ENCODE measurements around the gene FBXW2.

DNA sequence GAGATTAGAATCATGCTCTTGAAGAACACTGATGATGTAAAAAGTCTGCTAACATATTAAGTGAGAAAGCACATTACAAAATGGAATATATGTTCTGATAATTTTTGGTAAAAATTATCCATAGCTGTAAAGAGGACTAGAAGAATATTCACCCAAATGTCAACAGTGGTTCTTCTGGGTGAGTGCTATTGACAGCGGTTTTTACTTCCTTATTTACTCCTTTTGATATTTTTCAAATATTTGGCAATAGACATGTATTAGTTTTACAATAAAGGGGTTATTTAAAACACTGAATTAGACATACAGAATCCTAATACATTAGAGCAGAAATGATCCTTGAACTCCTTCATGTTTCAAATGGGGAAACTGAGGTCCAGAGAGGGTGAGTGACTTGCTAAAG, 52.0 kb downstream of the FBXW2 start:
- TF ChIP-seq, protein P1, sequence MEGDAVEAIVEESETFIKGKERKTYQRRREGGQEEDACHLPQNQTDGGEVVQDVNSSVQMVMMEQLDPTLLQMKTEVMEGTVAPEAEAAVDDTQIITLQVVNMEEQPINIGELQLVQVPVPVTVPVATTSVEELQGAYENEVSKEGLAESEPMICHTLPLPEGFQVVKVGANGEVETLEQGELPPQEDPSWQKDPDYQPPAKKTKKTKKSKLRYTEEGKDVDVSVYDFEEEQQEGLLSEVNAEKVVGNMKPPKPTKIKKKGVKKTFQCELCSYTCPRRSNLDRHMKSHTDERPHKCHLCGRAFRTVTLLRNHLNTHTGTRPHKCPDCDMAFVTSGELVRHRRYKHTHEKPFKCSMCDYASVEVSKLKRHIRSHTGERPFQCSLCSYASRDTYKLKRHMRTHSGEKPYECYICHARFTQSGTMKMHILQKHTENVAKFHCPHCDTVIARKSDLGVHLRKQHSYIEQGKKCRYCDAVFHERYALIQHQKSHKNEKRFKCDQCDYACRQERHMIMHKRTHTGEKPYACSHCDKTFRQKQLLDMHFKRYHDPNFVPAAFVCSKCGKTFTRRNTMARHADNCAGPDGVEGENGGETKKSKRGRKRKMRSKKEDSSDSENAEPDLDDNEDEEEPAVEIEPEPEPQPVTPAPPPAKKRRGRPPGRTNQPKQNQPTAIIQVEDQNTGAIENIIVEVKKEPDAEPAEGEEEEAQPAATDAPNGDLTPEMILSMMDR (conservative IDR thresholded peaks at IDR 0.05; ENCODE audit: low read length), result no peak
- TF ChIP-seq EZH2phosphoT487 (IDR thresholded peaks at IDR 0.05; ENCODE audit: borderline replicate concordance), result no peak

Measured in Loucy (cell line).